HG02840 (cell line): ENCODE measurements around the gene NKG7.

ENCODE experiments used
- ATAC-seq: cut with Tn5 transposase; IDR thresholded peaks from one replicate; pipeline ENCODE4 v1.9.1; 2021; ENCODE audit warnings: mild to moderate bottlenecking, moderate library complexity, moderate number of reproducible peaks; ENCODE audit not compliant: unreplicated experiment, low FRiP score

Gene NKG7

GRCh38 chr19:51364200-51365106 lies 8.0 kb downstream of the NKG7 start:
- no peak for ATAC-seq

GRCh38 chr19:51361239-51361638 lies 11.2 kb downstream of the NKG7 start:
- no peak for ATAC-seq

DNA sequence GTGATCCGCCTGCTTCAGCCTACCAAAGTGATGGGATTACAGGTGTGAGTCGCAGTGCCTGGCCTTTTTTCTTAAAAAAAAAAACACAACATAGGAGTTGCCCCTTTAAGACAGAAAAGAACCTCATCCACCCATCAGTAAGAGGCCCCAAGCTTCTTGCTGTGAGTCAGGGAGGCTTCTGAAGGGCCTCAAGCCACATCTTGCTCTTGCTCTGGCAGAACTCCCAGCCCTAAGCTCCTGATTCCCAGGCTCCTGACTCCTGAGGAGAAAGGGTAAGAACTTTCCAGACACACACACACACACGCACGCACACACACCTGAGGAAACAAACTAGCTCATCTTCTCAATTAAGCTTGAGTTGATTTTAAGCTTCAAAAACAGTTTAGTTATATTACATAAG lies 13.2 kb downstream of the NKG7 start:
- no peak for ATAC-seq

DNA sequence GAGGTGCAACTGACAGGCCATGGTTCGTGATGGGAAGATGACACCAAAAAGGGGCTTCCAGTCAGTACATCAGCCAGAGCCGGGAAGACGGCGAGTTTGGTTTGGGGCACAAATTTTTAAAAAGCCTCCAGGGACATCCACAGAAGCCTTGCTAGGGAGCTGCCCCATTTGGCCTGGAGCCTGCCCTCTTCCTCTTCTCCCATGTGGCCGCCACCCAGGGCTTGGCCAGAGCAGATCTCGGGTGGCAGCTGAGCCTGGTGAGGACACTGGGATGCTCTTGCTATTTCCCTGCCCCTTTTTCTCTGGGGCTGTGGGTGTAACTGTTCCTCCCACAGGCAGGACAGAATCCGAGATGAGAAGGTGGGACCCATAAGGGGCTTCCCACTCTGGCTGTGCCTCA lies 14.5 kb downstream of the NKG7 start:
- no peak for ATAC-seq

DNA sequence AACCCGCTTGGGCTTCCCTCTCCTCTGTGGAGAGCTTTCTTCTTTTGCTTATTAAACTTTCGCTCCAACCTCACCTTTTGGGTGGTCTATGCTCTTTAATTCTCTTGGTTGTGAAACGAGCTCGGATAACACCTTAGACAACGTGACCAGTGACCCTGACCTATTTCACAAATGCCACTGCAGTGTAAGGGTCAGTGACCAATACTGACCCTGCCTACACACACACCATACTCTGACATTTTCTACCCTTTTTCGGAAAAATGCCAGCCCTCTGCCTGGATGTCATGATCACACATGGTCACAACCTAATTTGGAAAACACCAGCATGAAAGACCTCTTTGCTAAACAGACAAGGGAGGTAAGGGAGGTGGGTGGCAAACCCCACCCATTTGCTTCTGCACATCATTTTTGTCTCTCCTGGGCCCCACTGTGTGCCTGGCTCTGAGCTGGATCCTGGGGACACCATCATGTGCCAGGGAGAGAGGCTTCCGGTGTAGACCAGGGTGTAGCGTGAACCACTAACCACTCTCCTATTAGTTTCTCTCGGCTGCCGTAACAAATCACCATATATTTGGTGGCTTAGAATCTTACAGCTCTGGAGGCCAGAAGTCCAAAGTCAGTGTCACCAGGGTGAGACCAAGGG lies 16.2 kb downstream of the NKG7 start:
- ATAC-seq, result no peak

- no peak for ATAC-seq
These were observed 17.7 kb downstream of the NKG7 start for GRCh38 chr19:51354742-51355148.

DNA sequence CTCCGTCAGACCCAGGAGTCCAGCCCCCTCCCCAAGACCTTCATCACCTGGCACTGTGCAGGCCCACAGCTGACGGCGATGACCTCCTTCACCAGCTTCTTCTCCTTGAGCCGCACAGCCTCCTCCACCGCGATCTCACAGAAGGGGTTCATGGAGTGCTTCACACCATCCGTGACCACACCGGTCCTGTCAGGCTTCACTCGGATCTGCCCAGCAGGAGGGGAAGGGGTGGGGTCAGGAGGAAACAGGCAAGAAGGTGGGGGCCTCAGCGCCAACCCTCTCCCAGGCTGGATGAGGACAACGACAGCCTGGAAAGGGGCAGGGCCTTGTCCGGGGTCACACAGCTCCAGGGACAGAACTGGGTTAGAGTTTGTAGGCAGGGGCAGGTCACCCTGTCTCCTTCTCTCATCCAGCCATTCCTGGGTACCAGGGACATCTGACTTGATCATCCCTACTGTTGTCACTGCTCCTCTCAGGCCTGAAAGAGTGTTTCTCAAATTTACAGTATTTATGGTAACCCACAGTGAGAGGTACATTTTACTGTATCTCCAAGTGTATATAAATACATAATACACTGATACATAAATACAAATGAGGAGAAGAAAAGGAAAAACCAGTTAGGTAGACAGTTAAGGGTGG lies 18.2 kb downstream of the NKG7 start:
- no peak for ATAC-seq

DNA sequence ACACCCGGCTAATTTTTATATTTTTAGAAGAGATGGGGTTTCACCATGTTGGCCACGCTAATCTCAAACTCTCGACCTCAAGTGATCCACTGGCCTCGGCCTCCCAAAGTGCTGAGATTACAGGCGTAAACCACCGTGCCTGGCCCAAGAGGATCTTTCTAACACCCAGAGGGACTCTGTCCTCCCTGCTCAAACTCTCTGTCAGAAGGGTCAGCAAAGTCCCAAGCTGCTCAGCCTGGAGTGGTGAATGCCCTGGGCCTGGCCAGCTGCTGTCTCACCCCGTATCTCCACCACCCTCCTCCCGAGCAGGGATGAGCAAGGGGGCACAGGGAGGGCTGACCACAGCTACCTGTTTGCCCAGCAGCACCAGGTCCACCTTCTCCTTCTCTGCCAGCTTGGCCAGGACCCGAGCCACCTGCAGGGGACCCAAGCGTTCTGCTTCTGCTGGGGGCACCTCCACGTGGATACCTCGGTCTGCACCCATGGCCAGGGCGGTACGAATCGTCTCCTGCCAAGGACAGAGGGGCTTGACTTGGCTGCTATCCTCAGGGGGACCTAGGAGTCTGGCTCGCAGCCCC lies 19.6 kb downstream of the NKG7 start:
- ATAC-seq, result no peak

GRCh38 chr19:51351266-51351990 lies 21.0 kb downstream of the NKG7 start:
- no peak for ATAC-seq

DNA sequence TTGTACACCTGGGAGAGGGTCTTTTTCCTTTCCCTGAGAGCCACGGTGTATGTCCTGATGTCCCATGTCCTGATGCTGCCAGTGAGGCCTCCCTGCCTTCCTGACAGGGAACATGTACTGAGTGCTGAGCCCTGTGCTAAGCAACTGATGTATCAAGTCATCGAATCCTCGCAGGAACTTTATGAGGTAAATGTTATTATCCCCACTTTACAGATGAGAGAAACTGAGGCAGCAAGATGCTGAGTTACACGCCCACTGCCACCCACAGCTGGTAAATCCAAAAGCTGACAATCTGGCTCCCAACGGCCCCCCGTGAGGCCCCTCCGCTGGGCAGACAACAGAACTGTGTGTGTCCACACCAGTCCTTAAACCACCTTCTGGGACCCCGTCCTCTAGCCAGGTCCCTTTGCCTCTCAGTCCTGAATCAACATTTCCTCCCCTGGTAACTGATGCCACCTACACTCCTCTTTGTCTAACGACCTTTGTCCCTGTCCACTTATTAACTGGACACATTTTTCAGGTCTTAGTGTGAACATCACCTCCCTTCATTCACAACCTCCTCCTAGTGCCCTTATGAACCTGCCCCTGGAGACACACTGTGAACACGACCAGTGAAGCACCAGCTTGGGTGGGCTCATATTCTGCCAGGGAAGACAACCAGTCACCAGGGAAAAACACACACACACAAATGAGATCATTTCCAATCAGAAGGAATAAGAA lies 25.1 kb downstream of the NKG7 start:
- ATAC-seq, result no peak

DNA sequence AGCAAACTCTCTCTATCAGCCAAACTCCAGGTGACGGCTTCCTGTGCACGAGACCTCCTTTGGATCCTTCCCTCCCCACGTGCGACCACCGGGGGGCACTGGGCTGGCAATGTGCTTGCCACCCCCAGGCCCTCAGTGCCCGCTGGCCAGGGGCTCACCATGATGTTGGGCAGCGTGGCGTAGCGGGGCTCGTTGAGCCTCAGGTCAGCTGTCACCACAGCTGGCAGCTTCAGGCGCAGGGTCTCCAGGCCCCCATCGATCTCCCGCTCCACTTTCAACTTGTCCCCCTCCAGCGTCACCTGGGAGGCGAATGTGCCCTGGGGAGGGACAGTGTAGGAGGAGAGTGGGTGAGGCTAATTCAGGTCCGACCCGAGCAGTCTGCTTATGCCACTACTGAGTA lies 25.7 kb downstream of the NKG7 start:
- ATAC-seq, result no peak

DNA sequence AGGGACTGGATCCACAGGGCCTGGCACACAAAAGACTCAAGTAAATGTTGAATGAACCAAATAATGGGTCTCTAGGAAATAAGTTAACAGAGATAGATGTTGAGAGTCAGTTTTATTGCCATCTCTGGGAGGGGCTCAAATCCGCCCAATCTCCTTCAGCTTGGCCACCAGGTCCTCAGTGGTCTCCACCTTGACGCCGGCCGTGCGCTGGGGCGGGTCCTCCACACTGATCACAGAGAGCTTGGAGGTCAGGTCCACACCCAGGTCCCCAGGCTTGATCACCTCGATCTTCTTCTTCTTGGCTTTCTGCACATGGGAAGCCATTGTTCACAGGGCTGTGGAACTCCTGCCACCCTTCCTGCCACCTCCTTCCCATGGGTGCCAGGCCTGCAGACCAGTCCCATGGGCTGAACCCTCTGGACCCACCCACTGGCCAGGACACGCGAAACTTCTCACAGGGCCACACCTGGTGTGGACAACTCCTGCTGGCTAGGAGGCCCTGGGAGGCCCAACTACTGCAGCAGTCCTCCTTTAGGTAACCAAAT lies 27.3 kb downstream of the NKG7 start:
- ATAC-seq, result no peak

DNA sequence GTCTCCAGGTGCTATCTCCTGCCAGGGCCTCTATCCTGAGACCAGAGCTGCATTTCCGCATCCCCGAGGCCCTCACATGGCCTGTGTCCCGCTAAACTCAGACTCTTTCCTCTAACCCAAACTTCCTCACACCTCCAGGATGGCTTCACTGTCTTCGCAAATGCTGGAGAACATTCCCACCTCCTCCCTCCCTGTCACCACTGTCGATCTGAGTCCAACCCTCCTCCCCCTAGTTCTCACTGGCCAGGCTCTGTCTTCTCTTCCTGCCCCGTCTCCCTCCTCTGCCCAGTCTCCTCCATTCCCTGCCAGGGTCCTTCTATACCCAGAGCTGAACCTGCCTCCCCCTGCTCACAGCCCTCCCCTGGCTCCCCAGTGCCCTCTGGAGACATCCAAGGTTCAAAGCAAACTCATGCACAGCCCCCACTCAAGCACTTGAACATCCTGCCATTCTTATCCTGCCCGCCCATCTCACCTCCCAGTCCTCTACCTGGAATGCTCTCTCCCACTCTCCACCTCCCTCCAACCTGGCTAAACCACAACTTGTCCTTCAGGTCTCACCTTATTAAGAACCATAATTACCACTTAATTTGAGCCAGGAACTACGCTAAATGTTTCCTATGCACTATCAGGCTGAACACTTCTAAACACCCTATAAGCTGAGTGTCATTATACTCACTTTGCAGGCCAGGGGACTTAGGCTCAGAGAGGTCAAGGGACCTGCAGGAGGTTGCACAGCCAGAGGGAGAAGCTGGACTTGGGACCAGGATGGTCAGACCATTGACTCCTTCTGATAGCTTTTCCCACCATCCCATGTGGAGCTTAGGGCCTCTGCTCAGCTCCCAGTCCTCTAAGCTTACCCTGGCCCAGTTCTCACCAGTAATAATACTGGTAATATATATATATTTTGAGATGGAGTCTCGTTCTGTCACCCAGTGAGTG lies 29.6 kb downstream of the NKG7 start:
- no peak for ATAC-seq

GRCh38 chr19:51341976-51342580 lies 30.4 kb downstream of the NKG7 start, which contains the start of gene VSIG10L:
VSIG10L (minus strand) TSS chr19:51342139; CDS start chr19:51342124, 15 bp downstream.
- ATAC-seq, result no peak

DNA sequence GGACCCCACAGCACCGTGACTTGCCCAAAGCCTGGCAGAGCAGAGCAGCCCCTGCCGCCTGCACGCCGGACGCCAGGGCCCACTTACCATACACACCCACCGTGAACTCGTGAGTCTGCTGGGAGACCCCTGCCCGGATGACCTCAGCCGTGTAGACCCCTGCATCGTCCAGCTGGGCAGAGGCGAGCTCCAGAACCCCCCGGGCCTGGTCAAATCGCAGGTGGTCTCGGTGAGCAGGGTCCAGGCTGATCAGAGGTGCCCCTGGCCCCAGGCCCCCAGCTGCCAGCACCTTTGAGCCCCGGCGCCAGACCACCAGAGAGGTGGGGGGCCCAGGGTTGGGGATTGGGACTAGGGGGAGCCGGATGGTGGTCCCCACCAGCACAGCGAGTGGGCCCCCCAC lies 31.4 kb downstream of the NKG7 start:
- ATAC-seq, result no peak

GRCh38 chr19:51339687-51340656 lies 32.5 kb downstream of the NKG7 start:
- ATAC-seq, result peak; percentile 45

DNA sequence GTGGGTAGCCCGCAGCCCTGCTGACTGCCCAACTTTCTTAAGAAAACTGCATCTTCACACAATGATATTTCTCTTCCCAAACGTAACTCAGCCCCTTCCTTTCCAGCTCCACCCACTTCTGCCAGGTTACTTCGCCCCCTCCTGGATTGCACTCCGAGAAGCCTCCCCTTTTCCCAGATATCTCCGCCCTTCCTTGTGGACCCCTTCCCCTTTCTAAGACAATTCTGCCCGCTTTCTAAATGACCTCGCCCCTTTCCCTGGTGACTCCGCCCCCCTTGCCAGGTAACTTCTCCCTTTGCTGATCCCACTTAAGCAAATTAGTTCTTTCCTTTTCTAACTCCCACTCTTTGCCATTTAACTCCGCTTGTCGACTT lies 33.2 kb downstream of the NKG7 start:
- peak; percentile 18 for ATAC-seq
